Astrocyte of the cerebellum (primary cell): ENCODE measurements around the gene CSDE1.
"Not testable (repeated sequence)": the region's sequence is repeated elsewhere in the genome, so short reads cannot be mapped to it uniquely, and the experiment has no call there.

ENCODE experiments used
- DNase-seq: peaks from one replicate; pipeline ENCODE4 v3.0.0-alpha.2; 2011; ENCODE audit warnings: low read depth
- H3K4me3 ChIP-seq: 2 replicates; pipeline ENCODE4 v1.5.1; 2011; ENCODE audit warnings: mild to moderate bottlenecking, low read depth, low read length, moderate library complexity
- CTCF ChIP-seq: IDR thresholded peaks from 2 replicates; pipeline ENCODE4 v1.5.1; 2012; ENCODE audit warnings: low read length, low read depth, moderate library complexity, mild to moderate bottlenecking; ENCODE audit errors: missing control alignments
- in situ Hi-C: cut with HindIII; loops from 2 replicates; pipeline ENCODE4 v1.10.0; 2017; ENCODE audit warnings: low sequenced_read_pairs

The CSDE1 gene

GRCh38 chr1:114756009-114756892, 1.5 kb downstream of the CSDE1 start:
- DNase-seq: no peak
- peak overlapping the region; percentile 99 for H3K4me3 ChIP-seq
- in situ Hi-C loops: no loop called here
- no peak for TF ChIP-seq CTCF

- peak overlapping the region; percentile 99 for H3K4me3 ChIP-seq
- in situ Hi-C loops: no loop called here
- DNase-seq: no peak
- no peak for TF ChIP-seq CTCF
Measured at GRCh38 chr1:114755006-114755931, 2.5 kb downstream of the CSDE1 start.

- in situ Hi-C loops, H3K4me3 ChIP-seq, DNase-seq: not testable (repeated sequence)
Measured at GRCh38 chr1:114753702-114754101, 4.1 kb downstream of the CSDE1 start.

- TF ChIP-seq CTCF: no peak
- in situ Hi-C loops: no loop called here
- DNase-seq: no peak
- H3K4me3 ChIP-seq: no peak overlapping the region
Measured at GRCh38 chr1:114753143-114753542, 4.6 kb downstream of the CSDE1 start.

GRCh38 chr1:114750780-114751179, 7.0 kb downstream of the CSDE1 start:
- DNase-seq: no peak
- TF ChIP-seq CTCF: no peak
- no peak overlapping the region for H3K4me3 ChIP-seq
- in situ Hi-C loops: no loop called here

GRCh38 chr1:114749835-114750234, 7.9 kb downstream of the CSDE1 start:
- H3K4me3 ChIP-seq: no peak overlapping the region
- DNase-seq: no peak
- in situ Hi-C loops: no loop called here
- no peak for TF ChIP-seq CTCF
